Activated T-cell treated with anti-CD3 and anti-CD28 coated beads, Interleukin-2, amount 50 U/mL, for 4 hours (primary cell): ENCODE measurements around the gene LCE2A. TPM values are rescaled to one million over a fixed set of nuclear protein-coding genes. Genes with fewer than 3 reads are reported as not detected.
"Not testable (repeated sequence)": the region's sequence is repeated elsewhere in the genome, so short reads cannot be mapped to it uniquely, and the experiment has no call there.

Experiments
- ATAC-seq, 2 donors: fragments of 200-7000 bp; cut with Tn5 transposase; one replicate each; pipeline ENCODE4 v1.10.0; 2021
- DNase-seq: peaks from one replicate; pipeline ENCODE4 v3.0.0-alpha.2; 2020
- H3K27me3 Mint-ChIP-seq: one replicate; pipeline ENCODE4 v1.8.0; 2021; ENCODE audit warnings: low read depth, mixed read lengths
- H3K36me3 Mint-ChIP-seq: one replicate; pipeline ENCODE4 v1.8.0; 2022; ENCODE audit warnings: mixed read lengths; ENCODE audit not compliant: insufficient read depth
- H3K4me1 Mint-ChIP-seq: one replicate; pipeline ENCODE4 v1.8.0; 2021; ENCODE audit warnings: low read depth, mixed read lengths
- H3K4me3 Mint-ChIP-seq: one replicate; pipeline ENCODE4 v1.8.0; 2021; ENCODE audit warnings: mild to moderate bottlenecking, moderate library complexity, mixed read lengths
- H3K9me3 Mint-ChIP-seq: one replicate; pipeline ENCODE4 v1.8.0; 2021; ENCODE audit warnings: mixed read lengths
- total RNA-seq, 3 donors: library from RNA; stranded (reverse); gene quantifications; one replicate each; pipeline ENCODE4 v1.2.1, GENCODE V29; 2021

Gene LCE2A, protein sequence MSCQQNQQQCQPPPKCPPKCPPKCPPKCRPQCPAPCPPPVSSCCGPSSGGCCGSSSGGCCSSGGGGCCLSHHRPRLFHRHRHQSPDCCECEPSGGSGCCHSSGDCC
- total RNA-seq, result not detected

GRCh38 chr1:152697701-152698600 lies at the start of gene LCE2A:
LCE2A (plus strand) TSS chr1:152698345; CDS start chr1:152698902, 557 bp downstream.
- no peak for ATAC-seq
- Mint-ChIP-seq H3K4me1 (no peaks in the 10 kb centered on the region), H3K9me3 (no peaks in the 10 kb centered on the region), H3K4me3 (no peak within 1 kb of the TSS), H3K27me3 (peaks cover 6% of the 10 kb centered on the region), H3K36me3 (no peaks in the 10 kb centered on the region)
- no peak for DNase-seq

DNA sequence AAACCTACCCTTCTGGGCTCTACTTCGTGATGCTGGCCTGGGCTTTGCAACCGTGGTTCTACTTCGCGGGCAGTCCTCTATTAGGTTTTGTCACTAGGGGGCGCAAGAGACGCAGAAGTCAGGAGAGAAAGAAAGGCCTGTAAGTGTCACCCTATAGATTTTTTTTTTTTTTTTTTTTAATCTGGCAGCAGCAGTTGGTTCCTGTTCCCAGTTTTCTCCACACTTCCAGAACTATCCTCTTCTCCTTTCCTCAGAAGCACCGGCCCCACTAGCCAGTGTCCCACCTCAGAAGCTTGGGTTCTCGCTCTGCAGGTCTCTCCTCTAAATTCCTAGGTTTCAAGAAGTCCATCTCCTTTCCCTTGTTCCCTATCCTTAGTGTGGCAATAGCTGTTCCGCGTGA lies 44.0 kb upstream of the LCE2A start:
- Mint-ChIP-seq H3K9me3 (no peaks in the 10 kb centered on the region), H3K36me3 (no peaks in the 10 kb centered on the region), H3K4me1 (peaks cover 3% of the 10 kb centered on the region), H3K4me3 (no peak overlapping the region), H3K27me3 (peaks cover 21% of the 10 kb centered on the region)
- ATAC-seq, result no peak
- DNase-seq, result peak; percentile 14

GRCh38 chr1:152656459-152656858 lies 41.7 kb upstream of the LCE2A start:
- no peaks in the 10 kb centered on the region for H3K9me3 Mint-ChIP-seq
- ATAC-seq, result no peak
- H3K4me1 Mint-ChIP-seq, result peaks cover 3% of the 10 kb centered on the region

DNA sequence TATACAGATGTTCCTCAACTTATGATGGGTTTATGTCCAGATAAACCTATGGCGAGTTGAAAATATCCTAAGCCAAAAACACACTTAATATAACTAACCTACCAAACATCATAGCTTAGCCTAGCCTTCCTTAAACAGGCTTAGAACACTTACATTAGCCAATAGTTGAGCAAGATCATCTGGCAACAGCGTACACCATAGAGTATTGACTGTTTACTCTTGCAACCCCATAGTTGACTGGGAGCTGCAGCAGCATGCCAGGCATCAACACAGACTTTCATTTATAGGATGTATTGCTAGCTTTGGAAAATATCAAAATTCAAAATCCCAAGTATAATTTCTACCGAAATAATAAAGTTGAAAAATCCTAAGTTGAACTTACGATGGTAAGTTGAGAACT lies 40.5 kb upstream of the LCE2A start:
- ATAC-seq, result no peak
- Mint-ChIP-seq H3K4me3 (no peak overlapping the region), H3K9me3 (no peaks in the 10 kb centered on the region), H3K36me3 (no peaks in the 10 kb centered on the region), H3K4me1 (peaks cover 3% of the 10 kb centered on the region), H3K27me3 (peaks cover 19% of the 10 kb centered on the region)
- DNase-seq, result no peak

More at GRCh38 chr1:152656459-152656858, 41.7 kb upstream of the LCE2A start:
- Mint-ChIP-seq H3K27me3 (peaks cover 19% of the 10 kb centered on the region), H3K36me3 (no peaks in the 10 kb centered on the region), H3K4me3 (no peak overlapping the region)
- DNase-seq, result no peak

DNA sequence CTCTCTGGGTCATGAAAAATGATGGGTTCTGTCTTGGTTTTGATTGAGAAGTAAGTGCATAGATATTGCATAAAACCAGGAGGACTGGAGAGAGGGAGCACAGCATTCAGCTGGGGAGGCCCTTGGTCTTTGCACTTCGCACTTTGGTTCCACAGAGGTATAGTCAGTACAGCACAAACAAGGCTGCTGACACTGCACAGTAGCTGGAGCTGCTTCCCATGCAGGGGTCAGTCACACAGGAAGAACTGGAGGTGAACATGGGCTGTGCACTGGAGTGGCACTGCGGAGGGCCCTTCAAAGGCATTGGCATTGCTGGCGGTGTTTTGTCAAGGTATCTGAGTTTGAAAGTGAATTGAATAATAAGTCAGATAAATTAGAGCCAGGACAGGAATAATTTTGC lies 39.5 kb upstream of the LCE2A start:
- Mint-ChIP-seq H3K4me3 (no peak overlapping the region), H3K27me3 (peaks cover 19% of the 10 kb centered on the region), H3K4me1 (peaks cover 3% of the 10 kb centered on the region)

DNA sequence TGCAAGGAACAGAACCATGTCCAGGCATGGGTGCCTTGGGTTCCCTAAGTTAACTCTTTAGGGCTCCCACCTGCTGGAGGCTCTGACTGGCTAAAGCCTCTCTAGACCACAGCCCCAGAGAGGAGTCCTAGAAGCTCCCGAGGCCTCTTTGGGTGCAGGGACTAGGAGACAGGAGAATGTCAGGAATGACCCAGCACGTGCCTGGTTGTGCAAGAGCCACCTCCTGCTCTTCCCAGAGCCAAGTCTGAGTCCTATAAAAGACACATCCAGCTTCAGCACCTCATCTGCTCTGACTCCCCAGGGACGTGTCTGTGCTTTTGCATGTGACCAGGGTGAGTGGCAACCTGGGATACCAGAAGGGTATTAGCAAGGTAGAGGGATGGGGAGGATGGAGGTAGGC lies 35.0 kb upstream of the LCE2A start, which contains the start of gene LCE2D:
Gene LCE2D (plus strand): TSS at position 283 of the 400 bp plus-strand sequence. CDS start 726 bp downstream, outside the sequence.
- H3K36me3 Mint-ChIP-seq, result no peaks in the 10 kb centered on the region
- DNase-seq (no peak), ATAC-seq (no peak)
- peaks cover 13% of the 10 kb centered on the region for H3K27me3 Mint-ChIP-seq
- no peaks in the 10 kb centered on the region for H3K9me3 Mint-ChIP-seq
- no peak within 1 kb of the TSS for H3K4me3 Mint-ChIP-seq
- H3K4me1 Mint-ChIP-seq, result no peaks in the 10 kb centered on the region

More for the DNA sequence above, 39.5 kb upstream of the LCE2A start:
- DNase-seq, result no peak
- ATAC-seq, result no peak
- H3K9me3 Mint-ChIP-seq, result no peaks in the 10 kb centered on the region
- H3K36me3 Mint-ChIP-seq, result no peaks in the 10 kb centered on the region

- H3K4me1 Mint-ChIP-seq, ATAC-seq: not testable (repeated sequence)
These were observed 32.0 kb upstream of the LCE2A start for GRCh38 chr1:152666171-152666570.

DNA sequence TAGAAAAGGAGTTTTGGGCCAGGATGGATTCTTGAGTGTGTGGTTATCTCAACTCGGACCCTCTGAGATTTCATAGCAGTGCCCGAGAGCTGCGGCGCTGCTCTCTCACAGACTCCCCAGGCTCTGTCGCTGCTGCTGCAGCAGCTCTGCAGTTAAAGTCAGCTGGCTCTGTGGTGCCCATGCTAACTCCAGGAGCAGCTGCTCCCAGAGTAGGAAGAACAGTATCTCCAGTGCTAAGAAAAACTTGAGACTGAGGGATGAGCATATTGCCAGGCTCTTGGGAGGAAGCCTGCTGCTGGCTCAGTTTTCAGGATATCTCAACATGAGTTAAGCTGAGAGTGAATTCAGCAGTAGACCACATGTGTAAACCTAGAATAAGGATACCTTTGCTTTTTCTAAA lies 30.5 kb upstream of the LCE2A start:
- no peak for DNase-seq
- ATAC-seq, result no peak
- H3K36me3 Mint-ChIP-seq, result no peaks in the 10 kb centered on the region
- H3K9me3 Mint-ChIP-seq, result no peaks in the 10 kb centered on the region
- H3K4me3 Mint-ChIP-seq, result no peak overlapping the region
- H3K4me1 Mint-ChIP-seq, result no peaks in the 10 kb centered on the region
- H3K27me3 Mint-ChIP-seq, result peaks cover 9% of the 10 kb centered on the region

More at GRCh38 chr1:152666171-152666570, 32.0 kb upstream of the LCE2A start:
- peaks cover 11% of the 10 kb centered on the region for H3K27me3 Mint-ChIP-seq
- not testable (repeated sequence) for H3K36me3 Mint-ChIP-seq, DNase-seq, H3K4me3 Mint-ChIP-seq, H3K9me3 Mint-ChIP-seq

DNA sequence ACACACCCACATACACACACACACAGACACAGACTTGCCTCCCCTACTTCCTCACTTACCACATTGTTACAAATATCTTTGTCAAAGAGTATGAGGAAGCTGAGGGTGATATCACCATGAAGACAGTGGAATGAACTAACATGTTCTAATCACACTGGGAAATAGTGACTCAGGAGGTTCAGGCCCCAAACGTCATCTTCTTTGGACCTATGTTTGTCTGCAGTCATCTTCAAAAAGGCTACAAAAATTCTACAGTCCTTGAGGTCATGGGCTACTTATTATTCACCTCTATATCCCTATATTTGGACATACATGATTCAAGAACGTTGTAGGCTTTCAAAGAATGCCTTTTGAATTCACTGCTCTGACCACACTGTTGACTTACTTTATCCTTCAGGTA lies 25.1 kb upstream of the LCE2A start:
- Mint-ChIP-seq H3K4me3 (no peak overlapping the region), H3K9me3 (no peaks in the 10 kb centered on the region), H3K27me3 (peaks cover 6% of the 10 kb centered on the region), H3K4me1 (no peaks in the 10 kb centered on the region), H3K36me3 (no peaks in the 10 kb centered on the region)
- ATAC-seq, result no peak
- no peak for DNase-seq

- not testable (repeated sequence) for ATAC-seq, H3K4me1 Mint-ChIP-seq, DNase-seq, H3K9me3 Mint-ChIP-seq, H3K4me3 Mint-ChIP-seq, H3K36me3 Mint-ChIP-seq
- peaks cover 10% of the 10 kb centered on the region for H3K27me3 Mint-ChIP-seq
These were observed 23.2 kb upstream of the LCE2A start, which contains the start of gene LCE2C for GRCh38 chr1:152674983-152675382. LCE2C (plus strand) TSS chr1:152675279; CDS start chr1:152676016, 737 bp downstream.

- no peak overlapping the region for H3K4me3 Mint-ChIP-seq
- no peaks in the 10 kb centered on the region for H3K4me1 Mint-ChIP-seq
- H3K36me3 Mint-ChIP-seq, result no peaks in the 10 kb centered on the region
- DNase-seq (no peak), ATAC-seq (no peak)
- H3K9me3 Mint-ChIP-seq, result no peaks in the 10 kb centered on the region
- H3K27me3 Mint-ChIP-seq, result peaks cover 19% of the 10 kb centered on the region
These were observed 18.7 kb upstream of the LCE2A start for GRCh38 chr1:152679459-152679858.

GRCh38 chr1:152681616-152682015 lies 16.5 kb upstream of the LCE2A start:
- no peak for ATAC-seq
- Mint-ChIP-seq H3K27me3 (peaks cover 22% of the 10 kb centered on the region), H3K9me3 (no peaks in the 10 kb centered on the region), H3K4me3 (no peak overlapping the region), H3K4me1 (no peaks in the 10 kb centered on the region), H3K36me3 (no peaks in the 10 kb centered on the region)
- DNase-seq, result no peak

DNA sequence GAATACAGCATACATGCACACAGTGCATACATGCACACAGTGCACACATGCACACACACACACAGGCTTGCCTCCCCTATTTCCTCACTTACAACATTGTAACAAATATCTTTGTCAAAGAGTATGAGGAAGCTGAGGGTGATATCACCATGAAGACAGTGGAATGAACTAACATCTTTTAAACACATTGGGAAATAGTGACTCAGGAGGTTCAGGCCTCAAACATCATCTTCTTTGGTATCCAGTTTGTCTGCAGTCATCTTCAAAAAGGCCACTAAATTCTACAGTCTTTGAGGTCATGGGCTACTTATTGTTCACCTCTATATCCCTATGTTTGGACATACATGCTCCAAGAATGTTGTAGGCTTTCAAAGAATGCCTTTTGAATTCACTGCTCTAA lies 14.3 kb upstream of the LCE2A start:
- Mint-ChIP-seq H3K4me3 (no peak overlapping the region), H3K4me1 (no peaks in the 10 kb centered on the region), H3K27me3 (peaks cover 37% of the 10 kb centered on the region), H3K36me3 (no peaks in the 10 kb centered on the region), H3K9me3 (no peaks in the 10 kb centered on the region)
- ATAC-seq (no peak), DNase-seq (no peak)

DNA sequence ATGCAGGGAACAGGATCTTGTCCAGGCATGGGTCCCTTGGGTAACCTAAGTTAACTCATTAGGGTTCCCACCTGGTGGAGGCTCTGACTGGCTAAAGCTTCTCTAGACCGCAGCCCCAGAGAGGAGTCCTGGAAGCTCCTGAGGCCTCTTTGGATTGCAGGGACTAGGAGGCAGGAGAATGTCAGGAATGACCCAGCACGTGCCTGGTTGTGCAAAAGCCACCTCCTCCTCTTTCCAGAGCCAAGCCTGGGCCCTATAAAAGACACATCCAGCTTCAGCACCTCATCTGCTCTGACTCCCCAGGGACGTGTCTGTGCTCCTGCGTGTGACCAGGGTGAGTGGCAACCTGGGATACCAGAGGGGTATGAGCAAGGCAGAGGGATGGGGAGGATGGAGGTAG lies 12.3 kb upstream of the LCE2A start, which contains the start of gene LCE2B:
Gene LCE2B (plus strand): TSS at position 301 of the 400 bp plus-strand sequence. CDS start 721 bp downstream, outside the sequence.
- ATAC-seq, H3K4me1 Mint-ChIP-seq, H3K9me3 Mint-ChIP-seq, H3K4me3 Mint-ChIP-seq, DNase-seq, H3K36me3 Mint-ChIP-seq: not testable (repeated sequence)
- H3K27me3 Mint-ChIP-seq, result peaks cover 46% of the 10 kb centered on the region

DNA sequence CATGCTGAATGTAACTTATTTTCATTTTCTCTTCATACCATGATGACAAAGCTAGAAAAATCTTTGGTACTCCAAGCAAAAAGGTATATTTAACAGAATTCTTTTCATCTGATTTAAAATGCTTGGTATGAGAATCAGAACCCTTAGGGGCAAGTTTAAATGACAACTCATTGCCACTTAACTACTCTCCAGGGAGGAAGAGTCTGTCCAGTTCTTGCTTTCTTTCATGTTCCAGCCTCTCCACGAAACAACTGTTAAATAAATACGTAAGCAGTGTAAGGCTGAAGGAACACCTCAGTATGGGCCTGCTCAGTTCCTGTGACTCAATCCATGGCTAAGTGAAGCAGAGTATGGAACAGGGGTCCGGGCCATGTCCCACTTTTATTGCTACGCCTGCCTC lies 1.6 kb downstream of the LCE2A start:
- Mint-ChIP-seq H3K27me3 (peaks cover 2% of the 10 kb centered on the region), H3K9me3 (peaks cover 4% of the 10 kb centered on the region), H3K4me3 (no peak overlapping the region), H3K36me3 (no peaks in the 10 kb centered on the region), H3K4me1 (no peaks in the 10 kb centered on the region)
- no peak for DNase-seq
- ATAC-seq, result no peak
